K562 (cell line): ENCODE measurements around the gene IDH2. TPM values are rescaled to one million over a fixed set of nuclear protein-coding genes. Genes with fewer than 3 reads are reported as not detected.
A peak's percentile ranks its signal among the peaks of the same experiment; 100 is the strongest.

Source experiments
- CBFA2T3 ChIP-seq: fragments of 450-650 bp; IDR thresholded peaks from 2 replicates; pipeline ENCODE4 v1.6.1; 2017
- ELF1 ChIP-seq: fragments of 200-800 bp; sonication (Bioruptor generic); IDR thresholded peaks from 2 replicates; pipeline ENCODE4 v1.6.1; 2016; ENCODE audit warnings: missing genetic modification characterization, missing compliant biosample characterization
- HDAC2 ChIP-seq: fragments of 450-650 bp; IDR thresholded peaks from 2 replicates; pipeline ENCODE4 v1.6.1; 2016; ENCODE audit warnings: mild to moderate bottlenecking
- MCM3 ChIP-seq: fragments of 450-650 bp; IDR thresholded peaks from 2 replicates; pipeline ENCODE4 v1.6.1; 2016
- NCOR1 ChIP-seq: fragments of 450-650 bp; IDR thresholded peaks from 2 replicates; pipeline ENCODE4 v1.6.1; 2016; ENCODE audit warnings: mild to moderate bottlenecking, moderate library complexity
- NRF1 ChIP-seq, 2 experiments: fragments of 450-650 bp; IDR thresholded peaks in 1 of 2; conservative IDR thresholded peaks in 1 of 2; 2 replicates each; pipeline ENCODE4 v1.6.1; 2014; ENCODE audit warnings: mild to moderate bottlenecking in 2 of 2
- POLR2B ChIP-seq: fragments of 450-650 bp; IDR thresholded peaks from 2 replicates; pipeline ENCODE4 v1.6.1; 2018; ENCODE audit warnings: low read depth; ENCODE audit not compliant: partially characterized antibody
- RCOR1 ChIP-seq, 2 experiments: IDR thresholded peaks; 2 replicates each; pipeline ENCODE4 v1.6.1; 2012; ENCODE audit warnings: low read depth in 2 of 2, low read length in 2 of 2, borderline replicate concordance in 1 of 2, improper control_type of control experiment in 1 of 2
- TAL1 ChIP-seq: fragments of 450-650 bp; IDR thresholded peaks from 2 replicates; pipeline ENCODE4 v1.6.1; 2016; ENCODE audit warnings: mild to moderate bottlenecking
- TCF3 ChIP-seq: sonication (generic); formaldehyde crosslinking; IDR thresholded peaks from 2 replicates; pipeline ENCODE4 v1.4.0; 2020; ENCODE audit warnings: mild to moderate bottlenecking, missing genetic modification reagents
- polyA plus RNA-seq, 8 experiments: library from polyadenylated mRNA; depleted of rRNA in 4 of 8; stranded (reverse) in 5 of 8; unstranded in 3 of 8; fragments of >200 nt; fragmentation: Nextera tagmentation in 2 of 8; fragmentation: Illumina TruSeq in 1 of 8; extraction: Ambion mirVana in 2 of 8; extraction: Trizol in 1 of 8; gene quantifications; 2 replicates each; pipeline versions ENCODE4 v1.2.1 to v1.2.3, GENCODE V29; 2011 to 2014; ENCODE audit warnings: inconsistent platforms in 1 of 8, missing spikeins in 1 of 8
- total RNA-seq, 7 experiments: library from RNA; depleted of rRNA in 6 of 7; stranded (reverse); fragments of >200 nt in 6 of 7; fragmentation: Illumina TruSeq in 2 of 7; extraction: Trizol in 2 of 7; gene quantifications; 2 replicates each; pipeline versions ENCODE4 v1.2.1 to v1.2.3, GENCODE V29; 2011 to 2021; ENCODE audit warnings: low replicate concordance in 1 of 7
- TF ChIP-seq, protein P1 (sequence below), 2 experiments: fragments of 450-650 bp in 1 of 2; sonication (generic) in 1 of 2; formaldehyde crosslinking in 1 of 2; IDR thresholded peaks; 2 replicates each; pipeline versions ENCODE4 v1.7.1 to v1.9.0; 2016 to 2022; ENCODE audit warnings: inconsistent platforms in 1 of 2, mild to moderate bottlenecking in 1 of 2, missing genetic modification reagents in 1 of 2
- TF ChIP-seq, protein P2 (sequence below): fragments of 250-450 bp; sonication (Bioruptor Pico); IDR thresholded peaks from 2 replicates; pipeline ENCODE4 v1.9.0; 2021; ENCODE audit warnings: mild to moderate bottlenecking, inconsistent platforms
- TF ChIP-seq, protein P3 (sequence below): fragments of 250-450 bp; sonication (Bioruptor Pico); IDR thresholded peaks from 2 replicates; pipeline ENCODE4 v1.8.0; 2021; ENCODE audit warnings: moderate library complexity, mild to moderate bottlenecking, inconsistent platforms

Gene IDH2
- total and polyA plus RNA-seq, 9 of the 15 experiments (the other 6 are each of a cell fraction or from before 2014, with no cell fraction given) = 0.70 to 99.9 (median 59.2) TPM

DNA sequence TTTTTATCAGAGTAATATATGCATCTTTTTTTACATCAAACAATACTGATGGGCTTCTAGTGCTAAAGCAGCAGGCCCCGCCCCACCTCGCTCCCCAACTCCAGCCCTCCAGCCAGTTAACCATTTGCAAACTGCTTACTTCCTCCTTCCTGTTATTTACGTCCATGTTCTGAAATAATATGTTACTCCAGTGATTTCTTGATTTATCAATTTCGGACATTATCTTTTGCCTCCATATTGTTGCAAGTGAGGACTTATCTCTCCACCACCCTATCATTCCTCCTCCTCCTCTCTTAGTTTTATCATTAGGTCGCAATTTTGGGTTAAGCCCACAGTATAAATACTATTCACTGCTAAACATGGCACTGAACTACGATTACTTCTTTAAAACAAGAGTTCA, 61.6 kb downstream of the IDH2 start (continued):
- TF ChIP-seq, protein P1, sequence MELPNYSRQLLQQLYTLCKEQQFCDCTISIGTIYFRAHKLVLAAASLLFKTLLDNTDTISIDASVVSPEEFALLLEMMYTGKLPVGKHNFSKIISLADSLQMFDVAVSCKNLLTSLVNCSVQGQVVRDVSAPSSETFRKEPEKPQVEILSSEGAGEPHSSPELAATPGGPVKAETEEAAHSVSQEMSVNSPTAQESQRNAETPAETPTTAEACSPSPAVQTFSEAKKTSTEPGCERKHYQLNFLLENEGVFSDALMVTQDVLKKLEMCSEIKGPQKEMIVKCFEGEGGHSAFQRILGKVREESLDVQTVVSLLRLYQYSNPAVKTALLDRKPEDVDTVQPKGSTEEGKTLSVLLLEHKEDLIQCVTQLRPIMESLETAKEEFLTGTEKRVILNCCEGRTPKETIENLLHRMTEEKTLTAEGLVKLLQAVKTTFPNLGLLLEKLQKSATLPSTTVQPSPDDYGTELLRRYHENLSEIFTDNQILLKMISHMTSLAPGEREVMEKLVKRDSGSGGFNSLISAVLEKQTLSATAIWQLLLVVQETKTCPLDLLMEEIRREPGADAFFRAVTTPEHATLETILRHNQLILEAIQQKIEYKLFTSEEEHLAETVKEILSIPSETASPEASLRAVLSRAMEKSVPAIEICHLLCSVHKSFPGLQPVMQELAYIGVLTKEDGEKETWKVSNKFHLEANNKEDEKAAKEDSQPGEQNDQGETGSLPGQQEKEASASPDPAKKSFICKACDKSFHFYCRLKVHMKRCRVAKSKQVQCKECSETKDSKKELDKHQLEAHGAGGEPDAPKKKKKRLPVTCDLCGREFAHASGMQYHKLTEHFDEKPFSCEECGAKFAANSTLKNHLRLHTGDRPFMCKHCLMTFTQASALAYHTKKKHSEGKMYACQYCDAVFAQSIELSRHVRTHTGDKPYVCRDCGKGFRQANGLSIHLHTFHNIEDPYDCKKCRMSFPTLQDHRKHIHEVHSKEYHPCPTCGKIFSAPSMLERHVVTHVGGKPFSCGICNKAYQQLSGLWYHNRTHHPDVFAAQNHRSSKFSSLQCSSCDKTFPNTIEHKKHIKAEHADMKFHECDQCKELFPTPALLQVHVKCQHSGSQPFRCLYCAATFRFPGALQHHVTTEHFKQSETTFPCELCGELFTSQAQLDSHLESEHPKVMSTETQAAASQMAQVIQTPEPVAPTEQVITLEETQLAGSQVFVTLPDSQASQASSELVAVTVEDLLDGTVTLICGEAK (IDR thresholded peaks at IDR 0.05) = 0 out of 2 replicates have a peak, but pooled peaks have one; percentile 29
- TF ChIP-seq, protein P1 (CRISPR knock-in tag; IDR thresholded peaks at IDR 0.05) = no peak
- TF ChIP-seq ELF1 (tag) = peak; percentile 58
- TF ChIP-seq, protein P2, sequence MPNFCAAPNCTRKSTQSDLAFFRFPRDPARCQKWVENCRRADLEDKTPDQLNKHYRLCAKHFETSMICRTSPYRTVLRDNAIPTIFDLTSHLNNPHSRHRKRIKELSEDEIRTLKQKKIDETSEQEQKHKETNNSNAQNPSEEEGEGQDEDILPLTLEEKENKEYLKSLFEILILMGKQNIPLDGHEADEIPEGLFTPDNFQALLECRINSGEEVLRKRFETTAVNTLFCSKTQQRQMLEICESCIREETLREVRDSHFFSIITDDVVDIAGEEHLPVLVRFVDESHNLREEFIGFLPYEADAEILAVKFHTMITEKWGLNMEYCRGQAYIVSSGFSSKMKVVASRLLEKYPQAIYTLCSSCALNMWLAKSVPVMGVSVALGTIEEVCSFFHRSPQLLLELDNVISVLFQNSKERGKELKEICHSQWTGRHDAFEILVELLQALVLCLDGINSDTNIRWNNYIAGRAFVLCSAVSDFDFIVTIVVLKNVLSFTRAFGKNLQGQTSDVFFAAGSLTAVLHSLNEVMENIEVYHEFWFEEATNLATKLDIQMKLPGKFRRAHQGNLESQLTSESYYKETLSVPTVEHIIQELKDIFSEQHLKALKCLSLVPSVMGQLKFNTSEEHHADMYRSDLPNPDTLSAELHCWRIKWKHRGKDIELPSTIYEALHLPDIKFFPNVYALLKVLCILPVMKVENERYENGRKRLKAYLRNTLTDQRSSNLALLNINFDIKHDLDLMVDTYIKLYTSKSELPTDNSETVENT (CRISPR knock-in tag) = no peak
- peak in 1 of 2 experiments; percentile 71; a peak in 1 of 4 replicates for TF ChIP-seq RCOR1 (IDR thresholded peaks at IDR 0.05; ENCODE audit: borderline replicate concordance in 1 of 2, low read depth in 2 of 2, low read length in 2 of 2)
- no peak for TF ChIP-seq POLR2B
- peak; percentile 75 for TF ChIP-seq HDAC2
- no peak for TF ChIP-seq NRF1 (conservative IDR thresholded peaks at IDR 0.05 in 1 of 2, IDR thresholded peaks at IDR 0.05 in 1 of 2)
- TF ChIP-seq NCOR1 = peak; percentile 65
- TF ChIP-seq CBFA2T3 = peak; percentile 84
- TF ChIP-seq MCM3 = no peak
- TF ChIP-seq TAL1 = peak; percentile 77
- TF ChIP-seq, protein P3, sequence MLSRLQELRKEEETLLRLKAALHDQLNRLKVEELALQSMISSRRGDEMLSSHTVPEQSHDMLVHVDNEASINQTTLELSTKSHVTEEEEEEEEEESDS (CRISPR knock-in tag) = no peak
- peak; percentile 64; the same call in 1 of the 2 replicates for TF ChIP-seq TCF3 (CRISPR knock-in tag)
